Muscle layer of colon (tissue), 2 donors: ENCODE data around the gene UBE2G1.
A peak's percentile ranks its signal among the peaks of the same experiment; 100 is the strongest.

Experiments
- H3K27ac ChIP-seq: one replicate; pipeline ENCODE4 v1.7.0; 2013; ENCODE audit warnings: low read depth, mild to moderate bottlenecking, low read length, moderate library complexity
- H3K27me3 ChIP-seq, 2 donors: one replicate each; pipeline ENCODE4 v1.7.0; 2013; ENCODE audit warnings: low read length in 2 of 2, mild to moderate bottlenecking in 2 of 2; ENCODE audit not compliant: insufficient read depth in 2 of 2, control insufficient read depth in 1 of 2
- H3K36me3 ChIP-seq: one replicate; pipeline ENCODE4 v1.7.0; 2013; ENCODE audit warnings: mild to moderate bottlenecking, low read length; ENCODE audit not compliant: insufficient read depth
- H3K4me1 ChIP-seq: one replicate; pipeline ENCODE4 v1.7.0; 2013; ENCODE audit warnings: mild to moderate bottlenecking, low read length; ENCODE audit not compliant: insufficient read depth
- H3K4me3 ChIP-seq, 2 donors: one replicate each; pipeline ENCODE4 v1.7.0; 2013; ENCODE audit warnings: low read length in 2 of 2, low read depth in 1 of 2, mild to moderate bottlenecking in 1 of 2, moderate library complexity in 1 of 2
- H3K9ac ChIP-seq: one replicate; pipeline ENCODE4 v1.7.0; 2013; ENCODE audit warnings: low read length
- H3K9me3 ChIP-seq: one replicate; pipeline ENCODE4 v1.7.0; 2013; ENCODE audit warnings: mild to moderate bottlenecking, low read length
- donor health status: abdominal sarcoma.
- donor health status: Adenocarcinoma of cecum.

UBE2G1 gene

DNA sequence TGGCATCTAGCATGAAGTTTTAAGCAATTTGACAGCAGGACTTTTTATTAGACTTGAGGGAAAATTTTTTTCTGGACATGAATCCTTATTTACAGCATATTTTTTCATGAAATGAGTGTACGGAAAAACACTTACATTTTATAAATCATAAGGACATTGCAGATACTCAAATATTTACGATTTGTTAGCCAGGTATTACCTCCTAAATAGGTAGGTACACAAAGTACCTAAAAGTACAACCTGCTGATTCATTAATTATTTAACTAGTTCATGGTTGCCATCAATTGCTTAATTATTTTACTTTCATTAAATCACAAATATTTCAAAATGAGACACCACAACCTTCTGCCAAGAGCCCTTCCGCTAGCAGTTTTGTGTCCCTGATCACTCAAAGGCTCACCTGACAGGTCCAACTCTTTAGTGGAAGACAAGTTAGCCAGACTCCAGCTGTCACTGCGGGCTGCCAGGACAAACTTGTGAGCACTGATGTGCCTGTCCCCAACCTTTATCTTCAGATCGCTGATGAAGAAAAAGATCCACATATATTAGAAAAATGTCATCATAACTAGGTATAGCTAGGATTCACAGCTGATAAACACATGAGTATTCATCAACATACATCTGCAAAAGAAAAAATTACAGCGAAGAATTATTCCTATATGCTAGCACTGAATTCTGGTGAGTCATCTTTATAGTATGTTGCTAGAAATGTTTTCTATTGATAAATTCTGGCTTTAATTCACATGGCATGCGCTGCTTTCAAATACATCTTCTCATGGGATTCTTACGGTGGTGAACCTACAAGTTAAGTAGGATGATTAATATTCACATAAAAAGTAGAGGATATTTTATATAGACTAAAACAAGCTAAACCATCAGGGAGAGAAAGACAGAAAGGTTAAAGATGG is 130.8 kb downstream of the UBE2G1 start:
- no peak overlapping the region for H3K4me3 ChIP-seq
- no peak overlapping the region for H3K9ac ChIP-seq
- peak overlapping the region; percentile 41 for H3K27ac ChIP-seq
- H3K27me3 ChIP-seq: no peaks in the 10 kb centered on the region
- peaks cover 61% of the 10 kb centered on the region for H3K4me1 ChIP-seq
- peaks cover 34% of the 10 kb centered on the region for H3K36me3 ChIP-seq
- no peaks in the 10 kb centered on the region for H3K9me3 ChIP-seq

DNA sequence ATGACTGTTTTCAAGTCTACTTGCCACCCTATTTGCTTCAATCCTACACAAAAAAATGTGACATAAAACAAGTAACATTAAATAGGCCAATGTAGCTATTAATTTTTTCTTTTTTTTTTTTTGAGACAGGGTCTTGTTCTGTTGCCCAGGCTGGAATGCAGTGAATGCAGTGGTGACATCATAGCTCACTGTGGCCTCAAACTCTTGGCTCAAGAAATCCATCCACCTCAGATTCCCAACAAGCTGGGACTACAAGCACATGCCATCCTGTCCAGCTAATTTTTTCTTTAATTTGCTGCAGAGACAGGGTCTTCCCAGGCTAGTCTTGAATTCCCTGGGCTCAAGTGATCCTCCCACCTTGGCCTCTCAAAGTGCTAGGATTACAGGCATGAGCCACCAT is 132.1 kb downstream of the UBE2G1 start:
- H3K36me3 ChIP-seq: peaks cover 28% of the 10 kb centered on the region
- peaks cover 73% of the 10 kb centered on the region for H3K4me1 ChIP-seq
- H3K4me3 ChIP-seq: no peak overlapping the region
- H3K9me3 ChIP-seq: no peaks in the 10 kb centered on the region
- H3K9ac ChIP-seq: no peak overlapping the region
- H3K27me3 ChIP-seq: no peaks in the 10 kb centered on the region
- peak overlapping the region; percentile 4 for H3K27ac ChIP-seq

DNA sequence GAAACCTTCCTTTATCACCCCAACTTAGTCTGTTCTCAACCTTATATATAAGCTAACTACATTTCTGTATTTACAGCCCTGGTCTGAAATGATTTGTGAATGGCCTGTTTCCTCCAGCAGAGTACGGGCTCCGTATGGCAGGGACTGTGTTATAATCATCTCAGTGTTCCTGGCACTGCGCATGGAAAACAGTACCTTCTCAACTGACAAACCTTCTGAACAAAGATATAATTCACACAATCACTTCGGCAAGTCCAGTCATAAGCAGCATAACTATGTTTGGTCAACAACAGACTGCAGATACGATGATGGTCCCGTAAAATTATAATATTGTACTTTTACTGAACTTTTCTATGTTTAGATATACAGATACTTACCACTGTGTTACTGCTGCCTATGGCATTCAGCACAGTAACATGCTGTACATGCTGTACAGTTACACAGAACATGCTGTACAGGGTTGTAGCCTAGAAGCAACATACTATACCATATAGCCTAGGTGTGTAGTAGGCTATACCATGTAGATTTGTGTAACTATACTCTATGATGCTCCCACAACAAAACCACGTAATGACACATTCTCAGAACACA is 132.7 kb downstream of the UBE2G1 start:
- Histone ChIP-seq H3K9me3 (no peaks in the 10 kb centered on the region), H3K36me3 (peaks cover 24% of the 10 kb centered on the region), H3K9ac (peak overlapping the region; percentile 5), H3K27me3 (no peaks in the 10 kb centered on the region), H3K4me3 (no peak overlapping the region), H3K27ac (peak overlapping the region; percentile 4), H3K4me1 (peaks cover 79% of the 10 kb centered on the region)

DNA sequence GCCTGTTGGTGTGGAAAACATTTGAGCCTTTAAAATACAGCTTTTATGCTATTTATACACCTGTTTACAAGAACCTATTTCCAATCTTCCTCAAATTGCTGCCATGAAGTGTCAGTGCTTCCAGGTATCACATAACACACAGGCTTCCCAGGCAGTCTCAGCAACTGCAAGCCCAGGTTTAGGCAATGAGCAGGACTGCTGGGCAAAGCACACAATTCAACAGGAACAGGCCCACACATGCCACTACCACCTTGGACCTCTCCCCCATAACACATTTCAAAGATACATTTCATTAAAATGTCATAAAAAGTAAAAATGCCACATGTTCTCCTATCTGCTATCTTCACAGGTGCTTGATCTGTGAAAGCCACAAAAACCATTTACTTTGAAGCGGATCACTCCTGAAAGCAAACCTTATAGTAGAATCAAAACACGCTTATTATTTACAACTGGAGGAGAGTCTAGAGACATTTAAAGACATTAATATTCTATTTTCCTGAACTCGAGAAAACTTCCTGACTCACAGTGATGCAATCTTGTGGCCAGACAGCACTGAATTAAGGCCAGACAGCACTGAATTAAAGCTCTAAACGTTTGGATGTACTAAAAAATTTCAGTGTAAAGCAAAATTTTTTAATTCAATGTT is 134.2 kb downstream of the UBE2G1 start:
- H3K27ac ChIP-seq: peak overlapping the region; percentile 84
- H3K4me1 ChIP-seq: peaks cover 92% of the 10 kb centered on the region
- no peak overlapping the region for H3K9ac ChIP-seq

DNA sequence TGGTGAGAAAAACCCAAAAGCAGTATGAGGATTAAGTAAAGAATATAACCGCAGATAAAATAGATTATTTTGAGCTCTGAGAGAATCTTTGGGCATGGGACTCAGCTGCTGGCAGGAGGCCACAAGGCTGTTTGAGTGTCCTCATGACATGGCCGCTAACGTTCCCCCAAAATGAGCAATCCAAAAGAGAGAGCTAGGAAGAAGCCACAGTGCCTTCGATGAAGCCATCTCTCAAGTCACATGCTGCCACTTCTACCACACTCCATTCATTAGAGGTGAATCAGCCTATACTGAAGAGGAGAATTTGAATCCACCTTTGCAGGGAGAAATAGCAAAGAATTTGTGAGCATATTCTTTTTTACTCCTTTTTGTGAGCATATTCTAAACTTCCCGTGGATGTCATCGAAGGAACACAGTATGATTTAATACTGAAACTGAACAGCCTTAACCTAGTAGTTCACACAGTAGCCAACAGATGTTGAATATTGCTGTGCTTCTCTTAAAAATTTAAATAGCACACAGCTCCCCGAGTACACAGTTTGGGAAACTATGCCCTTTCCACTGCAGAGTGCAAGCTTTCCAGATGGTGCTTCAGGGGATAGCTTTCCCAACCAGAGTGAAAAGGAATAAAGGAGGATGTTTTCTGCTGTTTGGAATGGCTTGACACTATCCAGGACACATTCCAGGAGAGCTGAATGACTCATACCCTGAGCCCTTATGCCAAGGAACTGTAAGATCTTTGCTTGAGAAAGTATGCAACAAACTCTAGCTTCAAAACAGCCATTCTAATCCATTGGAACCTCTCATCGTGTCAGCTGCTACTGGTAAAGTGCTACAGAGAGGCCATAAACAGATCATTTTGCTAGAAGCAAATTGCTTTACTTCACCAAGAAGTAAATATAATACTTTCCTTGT is 136.6 kb downstream of the UBE2G1 start:
- peaks cover 74% of the 10 kb centered on the region for H3K4me1 ChIP-seq
- H3K36me3 ChIP-seq: peaks cover 7% of the 10 kb centered on the region
- peak overlapping the region; percentile 94 for H3K27ac ChIP-seq
- no peak overlapping the region for H3K9ac ChIP-seq
- H3K9me3 ChIP-seq: no peaks in the 10 kb centered on the region
- H3K4me3 ChIP-seq: peak overlapping the region in 1 of 2 donors; percentile 32
- H3K27me3 ChIP-seq: no peaks in the 10 kb centered on the region

More for the DNA sequence above, 134.2 kb downstream of the UBE2G1 start:
- Histone ChIP-seq H3K27me3 (no peaks in the 10 kb centered on the region), H3K36me3 (peaks cover 19% of the 10 kb centered on the region), H3K4me3 (no peak overlapping the region), H3K9me3 (no peaks in the 10 kb centered on the region)

DNA sequence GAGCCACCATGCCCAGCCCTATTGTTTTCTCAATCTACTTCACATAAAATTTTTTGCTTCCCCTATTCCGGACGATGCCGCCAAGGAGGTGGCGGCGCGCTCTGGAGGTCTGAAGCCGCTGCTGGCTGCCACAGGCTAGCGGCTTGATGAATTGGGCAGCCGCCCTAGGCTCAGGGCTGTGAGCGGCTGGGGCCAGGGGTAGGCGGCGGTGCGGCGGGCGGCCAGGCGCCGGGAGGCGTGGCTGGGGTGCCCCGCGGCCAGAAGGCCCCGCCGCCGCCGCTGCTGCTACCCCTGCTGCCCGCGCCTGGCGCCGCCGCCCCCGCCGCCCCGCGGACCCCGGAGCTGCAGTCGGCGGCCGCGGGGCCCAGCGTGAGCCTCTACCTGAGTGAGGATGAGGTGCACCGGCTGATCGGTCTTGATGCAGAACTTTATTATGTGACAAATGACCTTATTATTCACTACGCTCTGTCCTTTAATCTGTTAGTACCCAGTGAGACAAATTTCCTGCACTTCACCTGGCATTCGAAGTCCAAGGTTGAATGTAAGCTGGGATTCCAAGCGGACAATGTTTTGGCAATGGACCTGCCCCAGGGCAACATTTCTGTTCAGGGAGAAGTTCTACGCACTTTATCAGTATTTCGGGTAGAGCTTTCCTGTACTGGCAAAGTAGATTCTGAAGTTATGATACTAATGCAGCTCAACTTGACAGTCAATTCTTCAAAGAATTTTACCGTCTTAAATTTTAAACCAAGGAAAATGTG is 144.4 kb downstream of the UBE2G1 start:
- H3K36me3 ChIP-seq: peaks cover 11% of the 10 kb centered on the region
- H3K4me3 ChIP-seq: no peak overlapping the region
- no peaks in the 10 kb centered on the region for H3K27me3 ChIP-seq
- peak overlapping the region; percentile 71 for H3K27ac ChIP-seq
- H3K4me1 ChIP-seq: peaks cover 26% of the 10 kb centered on the region
- peak overlapping the region; percentile 35 for H3K9ac ChIP-seq
- H3K9me3 ChIP-seq: no peaks in the 10 kb centered on the region

DNA sequence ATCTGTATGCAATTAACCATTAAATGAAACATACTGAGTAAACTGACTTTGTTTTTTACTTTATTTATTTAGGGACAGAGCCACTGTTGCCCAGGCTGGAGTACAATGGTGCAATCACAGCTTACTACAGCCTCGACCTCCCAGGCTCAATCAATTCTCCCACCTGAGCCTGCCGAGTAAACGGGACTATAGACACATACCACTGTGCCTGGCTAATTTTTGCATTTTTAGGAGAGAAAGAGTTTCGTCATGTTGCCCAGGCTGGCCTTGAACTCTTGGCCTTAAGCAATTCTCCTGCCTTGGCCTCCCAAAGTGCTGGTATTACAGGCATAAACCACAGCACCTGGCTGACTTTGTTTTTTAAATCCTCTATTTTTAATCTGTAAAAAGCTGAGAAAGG is 145.3 kb downstream of the UBE2G1 start:
- H3K9me3 ChIP-seq: no peaks in the 10 kb centered on the region
- H3K27ac ChIP-seq: peak overlapping the region; percentile 71
- H3K27me3 ChIP-seq: no peaks in the 10 kb centered on the region
- H3K36me3 ChIP-seq: peaks cover 11% of the 10 kb centered on the region
- no peak overlapping the region for H3K4me3 ChIP-seq
- H3K4me1 ChIP-seq: peaks cover 29% of the 10 kb centered on the region
- peak overlapping the region; percentile 35 for H3K9ac ChIP-seq

DNA sequence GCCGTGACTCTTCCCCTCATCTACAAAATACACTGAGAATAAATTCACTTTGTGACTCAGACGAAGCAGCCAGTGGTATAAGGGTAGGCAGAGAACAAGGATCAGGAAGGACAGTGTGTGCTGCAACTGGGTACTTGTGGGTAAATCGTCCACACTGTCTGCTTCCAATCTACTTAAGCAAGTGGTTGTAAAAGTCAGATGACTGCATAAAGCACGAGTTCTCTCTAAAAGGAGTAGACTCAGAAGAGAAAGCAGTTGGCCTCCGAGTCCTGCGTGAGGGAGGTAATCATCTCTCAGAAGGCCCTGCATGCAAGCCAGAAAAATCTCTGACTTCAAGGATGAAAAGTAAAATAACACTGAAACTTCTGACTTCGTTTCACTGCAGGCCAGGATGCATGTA is 145.8 kb downstream of the UBE2G1 start:
- Histone ChIP-seq H3K4me1 (peaks cover 34% of the 10 kb centered on the region), H3K9me3 (no peaks in the 10 kb centered on the region), H3K36me3 (peaks cover 11% of the 10 kb centered on the region), H3K27ac (peak overlapping the region; percentile 71), H3K4me3 (peak overlapping the region in 1 of 2 donors; percentile 35), H3K27me3 (no peaks in the 10 kb centered on the region), H3K9ac (peak overlapping the region; percentile 51)
